ENCODE data around the gene RAPGEF4. TPM values are rescaled to one million over a fixed set of nuclear protein-coding genes. Genes with fewer than 3 reads are reported as not detected.

Gene RAPGEF4
- polyA plus RNA-seq, 3 donors: not detected

- Histone ChIP-seq H3K27me3 (ENCODE audit: control insufficient read depth in 2 of 2, insufficient read depth in 2 of 2, low read length in 2 of 2) (no peaks in the 10 kb centered on the region), H3K4me2 (replicated peaks; ENCODE audit: extremely low read depth, low read length, poor library complexity, severe bottlenecking) (no peak overlapping the region), H4K20me1 (ENCODE audit: insufficient read depth, low read length) (no peaks in the 10 kb centered on the region), H3K79me2 (ENCODE audit: insufficient read depth, low read length) (no peaks in the 10 kb centered on the region), H3K9ac (ENCODE audit: insufficient read depth, low read length, poor library complexity, severe bottlenecking) (no peak overlapping the region), H3K27ac (ENCODE audit: low read depth in 1 of 2, low read length in 2 of 2) (no peak overlapping the region), H3K4me1 (ENCODE audit: control insufficient read depth in 1 of 2, insufficient read depth in 2 of 2, low read length in 2 of 2) (peaks cover 15 to 16% of the 10 kb centered on the region in 2 donors), H2AFZ (ENCODE audit: insufficient read depth, low read depth, low read length, poor library complexity, severe bottlenecking) (no peak overlapping the region), H3K4me3 (replicated peaks in 1 of 3; ENCODE audit: low read depth in 2 of 3, low read length in 3 of 3) (no peak overlapping the region), H3K36me3 (replicated peaks in 1 of 2; ENCODE audit: control insufficient read depth in 1 of 2, insufficient read depth in 2 of 2, low read length in 2 of 2) (no peaks in the 10 kb centered on the region), H3K9me3 (replicated peaks in 1 of 2; ENCODE audit: control insufficient read depth in 1 of 2, insufficient read depth in 1 of 2, low read length in 2 of 2) (no peaks in the 10 kb centered on the region)
- Mint-ChIP-seq H3K4me1 (peaks cover 14% of the 10 kb centered on the region), H3K36me3 (peaks cover 0 to 4% of the 10 kb centered on the region in 2 donors), H3K4me3 (no peak overlapping the region), H3K27me3 (ENCODE audit: low read depth in 3 of 3) (peaks cover 0 to 2% (median 1%) of the 10 kb centered on the region in 3 donors), H3K27ac (no peak overlapping the region), H3K9me3 (no peaks in the 10 kb centered on the region)
- intact Hi-C loops (cut with micrococcal nuclease): loop anchor here in 1 of 2 donors (5.0 kb wide), 1 partner anchor 37 kb away; the partner anchor contains the start of gene MAP3K20
- no peak for TF ChIP-seq CTCF (IDR thresholded peaks at IDR 0.05)
- no peak for DNase-seq
Observed at GRCh38 chr2:173040729-173041128, 305.1 kb downstream of the RAPGEF4 start.

GRCh38 chr2:173043476-173043875 lies 307.8 kb downstream of the RAPGEF4 start:
- intact Hi-C loops (cut with micrococcal nuclease): loop anchor here in 1 of 2 donors (5.0 kb wide), 1 partner anchor 34 kb away; the partner anchor contains the start of gene MAP3K20
- H3K4me3 Mint-ChIP-seq: peak overlapping the region; percentile 65 to 81
- no peak for TF ChIP-seq CTCF (IDR thresholded peaks at IDR 0.05)
- H3K79me2 ChIP-seq (ENCODE audit: insufficient read depth, low read length): no peaks in the 10 kb centered on the region
- H3K27me3 Mint-ChIP-seq (ENCODE audit: low read depth in 3 of 3): peaks cover 0 to 4% (median 2%) of the 10 kb centered on the region in 3 donors
- H3K4me1 Mint-ChIP-seq: peaks cover 26% of the 10 kb centered on the region
- peak overlapping the region; percentile 39 for H3K9ac ChIP-seq (ENCODE audit: insufficient read depth, low read length, poor library complexity, severe bottlenecking)
- no peaks in the 10 kb centered on the region for H3K36me3 ChIP-seq (replicated peaks in 1 of 2; ENCODE audit: control insufficient read depth in 1 of 2, insufficient read depth in 2 of 2, low read length in 2 of 2)
- 27% methylated on average over 8 of the region's 8 CpGs for WGBS (ENCODE audit: insufficient coverage)
- H3K9me3 ChIP-seq (replicated peaks in 1 of 2; ENCODE audit: control insufficient read depth in 1 of 2, insufficient read depth in 1 of 2, low read length in 2 of 2): no peaks in the 10 kb centered on the region
- H3K27me3 ChIP-seq (ENCODE audit: control insufficient read depth in 2 of 2, insufficient read depth in 2 of 2, low read length in 2 of 2): no peaks in the 10 kb centered on the region
- H3K9me3 Mint-ChIP-seq: no peaks in the 10 kb centered on the region
- peak overlapping the region in 1 of 3 experiments; percentile 21 for H3K4me3 ChIP-seq (replicated peaks in 1 of 3; ENCODE audit: low read depth in 2 of 3, low read length in 3 of 3)
- H3K36me3 Mint-ChIP-seq: peaks cover 0 to 4% of the 10 kb centered on the region in 2 donors
- DNase-seq: peak; percentile 88 to 97 (median 89)
- peaks cover 21 to 22% of the 10 kb centered on the region in 2 donors for H3K4me1 ChIP-seq (ENCODE audit: control insufficient read depth in 1 of 2, insufficient read depth in 2 of 2, low read length in 2 of 2)
- peak overlapping the region; percentile 55 to 81 for H3K27ac ChIP-seq (ENCODE audit: low read depth in 1 of 2, low read length in 2 of 2)
- H2AFZ ChIP-seq (ENCODE audit: insufficient read depth, low read depth, low read length, poor library complexity, severe bottlenecking): peak overlapping the region; percentile 70
- peak overlapping the region; percentile 51 for H3K4me2 ChIP-seq (replicated peaks; ENCODE audit: extremely low read depth, low read length, poor library complexity, severe bottlenecking)
- peak overlapping the region; percentile 86 to 97 (median 93) for H3K27ac Mint-ChIP-seq
- H4K20me1 ChIP-seq (ENCODE audit: insufficient read depth, low read length): no peaks in the 10 kb centered on the region
